ENCODE results near the gene SNAP91. TPM values are rescaled to one million over a fixed set of nuclear protein-coding genes. Genes with fewer than 3 reads are reported as not detected.
A peak's percentile ranks its signal among the peaks of the same experiment; 100 is the strongest.
"Not testable (repeated sequence)": the region's sequence is repeated elsewhere in the genome, so short reads cannot be mapped to it uniquely, and the experiment has no call there.

Gene SNAP91
- total RNA-seq, 8 experiments from 2014 or later: 0.52 to 52.8 (median 39.3) TPM; not detected in 1

DNA sequence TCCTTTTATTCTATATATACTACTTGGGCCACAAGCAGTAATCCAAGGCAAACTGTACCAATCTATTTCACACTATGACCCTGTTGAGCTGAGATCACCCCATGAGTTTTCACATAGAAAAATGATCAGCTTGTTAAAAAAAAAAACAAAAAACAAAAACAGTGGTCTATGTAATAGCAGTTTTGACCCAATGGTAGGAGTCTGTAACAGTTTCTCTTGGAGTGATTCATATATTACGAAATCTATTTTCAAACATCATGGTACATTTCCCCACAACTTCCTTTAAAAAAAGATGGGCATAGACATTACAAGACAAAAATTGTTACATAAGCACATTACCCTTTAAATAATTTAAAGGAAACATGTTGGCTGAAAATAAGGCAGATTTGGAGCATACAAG, 118.5 kb downstream of the SNAP91 start:
- ATAC-seq (replicated peaks in 6 of 8): no peak
- no peaks in the 10 kb centered on the region for H3K4me1 ChIP-seq (replicated peaks in 1 of 2)
- H3K4me3 ChIP-seq: no peak overlapping the region
- 0 to 89% (median 17%) methylated on average over 1 of the region's 1 CpG; no CpG with 5 or more reads in 3 of the 10 experiments for WGBS, 10 experiments
- in situ Hi-C loops (cut with MboI; ENCODE audit: low pct_unique_long_range_greater_than_20kb in 2 of 9, low sequenced_read_pairs in 9 of 9, unreplicated experiment in 9 of 9): no loop called here
- no peak overlapping the region for H3K27ac ChIP-seq

DNA sequence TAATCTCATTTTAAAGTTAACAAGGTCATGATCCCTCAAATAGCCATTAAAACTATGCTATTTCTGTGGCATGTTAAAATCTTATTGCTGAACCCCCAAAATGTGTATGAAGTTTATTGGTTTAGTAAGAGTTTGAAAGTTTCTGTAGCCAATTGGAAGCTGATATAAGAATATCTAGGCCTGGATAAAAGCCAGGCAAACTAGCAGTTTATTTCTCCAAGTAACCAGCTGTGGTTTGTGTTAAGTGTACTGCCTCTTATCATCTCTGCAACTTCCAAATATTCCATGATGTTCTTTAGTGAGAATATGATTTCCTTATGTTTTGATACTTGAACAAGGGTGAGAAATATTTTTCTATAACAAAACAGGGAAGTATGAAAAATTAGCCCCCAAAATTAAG, 119.8 kb downstream of the SNAP91 start:
- in situ Hi-C loops (cut with MboI; ENCODE audit: low pct_unique_long_range_greater_than_20kb in 2 of 9, low sequenced_read_pairs in 9 of 9, unreplicated experiment in 9 of 9): no loop called here
- no peak overlapping the region for H3K27ac ChIP-seq
- ATAC-seq (replicated peaks in 6 of 8): no peak
- no peaks in the 10 kb centered on the region for H3K4me1 ChIP-seq (replicated peaks in 1 of 2)
- no peak overlapping the region for H3K4me3 ChIP-seq

- Histone ChIP-seq H3K27ac (no peak overlapping the region), H3K4me1 (replicated peaks in 1 of 2) (no peaks in the 10 kb centered on the region), H3K4me3 (no peak overlapping the region)
- 60 to 100% (median 90%) methylated on average over 1 of the region's 1 CpG; no CpG with 5 or more reads in 1 of the 10 experiments for WGBS, 10 experiments
- in situ Hi-C loops (cut with MboI; ENCODE audit: low pct_unique_long_range_greater_than_20kb in 2 of 9, low sequenced_read_pairs in 9 of 9, unreplicated experiment in 9 of 9): no loop called here
- ATAC-seq (replicated peaks in 6 of 8): no peak
These were observed 130.8 kb downstream of the SNAP91 start for GRCh38 chr6:83578057-83578456.

- H3K4me3 ChIP-seq: no peak overlapping the region
- ATAC-seq (replicated peaks in 6 of 8): no peak
- in situ Hi-C loops (cut with MboI; ENCODE audit: low pct_unique_long_range_greater_than_20kb in 2 of 9, low sequenced_read_pairs in 9 of 9, unreplicated experiment in 9 of 9): no loop called here
- 37 to 95% (median 82%) methylated on average over 1 to 6 of the region's 6 CpGs; no CpG with 5 or more reads in 2 of the 10 experiments for WGBS, 10 experiments
- no peak overlapping the region for H3K27ac ChIP-seq
- no peaks in the 10 kb centered on the region for H3K4me1 ChIP-seq (replicated peaks in 1 of 2)
These were observed 134.1 kb downstream of the SNAP91 start for GRCh38 chr6:83574783-83575182.

DNA sequence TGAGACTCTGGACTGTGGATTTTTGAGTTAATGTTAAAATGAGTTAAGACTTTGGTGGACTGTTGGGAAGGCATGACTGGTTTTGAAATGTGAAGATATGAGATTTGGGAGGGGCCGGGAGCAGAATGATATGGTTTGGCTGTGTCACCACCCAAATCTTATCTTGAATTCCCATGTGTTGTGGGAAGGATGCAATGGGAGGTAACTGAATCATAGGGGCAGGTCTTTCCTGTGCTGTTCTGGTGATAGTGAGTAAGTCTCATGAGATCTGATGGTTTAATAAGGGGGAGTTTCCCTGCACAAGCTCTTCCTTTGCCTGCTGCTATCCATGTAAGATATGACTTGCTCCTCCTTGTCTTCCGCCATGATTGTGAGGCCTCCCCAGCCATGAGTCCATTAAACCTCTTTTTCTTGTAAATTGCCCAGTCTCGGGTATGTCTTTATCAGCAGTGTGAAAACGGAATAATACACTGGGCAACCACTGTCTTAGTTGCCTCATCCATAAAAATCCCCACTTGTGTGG, 137.2 kb downstream of the SNAP91 start:
- ATAC-seq (replicated peaks in 6 of 8); H3K27ac ChIP-seq; H3K4me1 ChIP-seq (replicated peaks in 1 of 2); in situ Hi-C loops (cut with MboI; ENCODE audit: low pct_unique_long_range_greater_than_20kb in 2 of 9, low sequenced_read_pairs in 9 of 9, unreplicated experiment in 9 of 9); H3K4me3 ChIP-seq: not testable (repeated sequence)
- 24 to 100% (median 71%) methylated on average over 2 to 3 of the region's 4 CpGs; no CpG with 5 or more reads in 2 of the 10 experiments for WGBS, 10 experiments

DNA sequence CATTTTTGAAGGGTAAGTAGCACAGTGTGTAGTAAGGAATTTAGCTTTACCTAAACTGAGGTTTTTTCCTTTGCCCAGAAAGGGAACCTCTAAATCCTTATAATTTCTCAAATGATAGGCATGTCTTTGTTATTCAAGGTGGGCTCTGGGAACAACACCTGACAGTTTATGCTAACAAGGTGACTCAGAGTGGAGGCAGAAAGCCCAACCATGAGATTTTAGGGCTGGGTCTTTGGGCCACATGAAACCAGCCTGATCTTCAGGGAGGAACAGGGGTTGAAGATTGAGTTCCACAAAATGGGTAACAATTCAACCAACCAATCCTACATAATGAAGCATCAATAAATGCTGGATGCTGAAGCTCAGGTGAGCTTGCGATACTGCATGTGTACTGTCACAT, 149.9 kb downstream of the SNAP91 start:
- 80 to 100% (median 90%) methylated on average over 1 of the region's 1 CpG; no CpG with 5 or more reads in 6 of the 10 experiments for WGBS, 10 experiments
- no peak overlapping the region for H3K4me3 ChIP-seq
- no peak overlapping the region for H3K27ac ChIP-seq
- no peak for ATAC-seq (replicated peaks in 6 of 8)
- no peaks in the 10 kb centered on the region for H3K4me1 ChIP-seq (replicated peaks in 1 of 2)
- in situ Hi-C loops (cut with MboI; ENCODE audit: low pct_unique_long_range_greater_than_20kb in 2 of 9, low sequenced_read_pairs in 9 of 9, unreplicated experiment in 9 of 9): no loop called here

- no peak for ATAC-seq (replicated peaks in 6 of 8)
- no peak overlapping the region for H3K27ac ChIP-seq
- no peak overlapping the region for H3K4me3 ChIP-seq
- in situ Hi-C loops (cut with MboI; ENCODE audit: low pct_unique_long_range_greater_than_20kb in 2 of 9, low sequenced_read_pairs in 9 of 9, unreplicated experiment in 9 of 9): no loop called here
- H3K4me1 ChIP-seq (replicated peaks in 1 of 2): no peaks in the 10 kb centered on the region
These were observed 152.0 kb downstream of the SNAP91 start for GRCh38 chr6:83556871-83557270.

DNA sequence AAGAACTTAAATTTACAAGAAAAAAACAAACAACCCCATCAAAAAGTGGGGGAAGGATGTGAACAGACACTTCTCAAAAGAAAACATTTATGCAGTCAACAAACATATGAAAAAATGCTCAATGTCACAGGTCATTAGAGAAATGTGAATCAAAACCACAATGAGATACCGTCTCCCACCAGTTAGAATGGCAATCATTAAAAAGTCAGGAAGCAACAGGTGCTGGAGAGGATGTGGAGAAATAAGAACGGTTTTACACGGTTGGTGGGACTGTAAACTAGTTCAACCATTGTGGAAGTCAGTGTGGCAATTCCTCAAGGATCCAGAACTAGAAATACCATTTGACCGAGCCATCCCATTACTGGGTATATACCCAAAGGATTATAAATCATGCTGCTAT, 157.2 kb downstream of the SNAP91 start:
- ATAC-seq (replicated peaks in 6 of 8); in situ Hi-C loops (cut with MboI; ENCODE audit: low pct_unique_long_range_greater_than_20kb in 2 of 9, low sequenced_read_pairs in 9 of 9, unreplicated experiment in 9 of 9): not testable (repeated sequence)
- WGBS, 10 experiments: 31 to 100% (median 100%) methylated on average over 1 to 4 of the region's 4 CpGs

DNA sequence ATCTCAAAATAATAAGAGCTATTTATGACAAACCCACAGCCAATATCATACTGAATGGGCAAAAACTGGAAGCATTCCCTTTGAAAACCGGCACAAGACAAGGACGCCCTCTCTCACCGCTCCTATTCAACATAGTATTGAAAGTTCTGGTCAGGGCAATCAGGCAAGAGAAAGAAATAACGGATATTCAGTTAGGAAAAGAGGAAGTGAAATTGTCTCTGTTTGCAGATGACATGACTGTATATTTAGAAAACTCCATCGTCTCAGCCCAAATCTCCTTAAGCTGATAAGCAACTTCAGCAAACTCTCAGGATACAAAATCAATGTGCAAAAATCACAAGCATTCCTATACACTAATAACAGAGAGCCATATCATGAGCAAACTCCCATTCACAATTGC, 158.4 kb downstream of the SNAP91 start:
- H3K4me3 ChIP-seq; H3K27ac ChIP-seq; ATAC-seq (replicated peaks in 6 of 8); in situ Hi-C loops (cut with MboI; ENCODE audit: low pct_unique_long_range_greater_than_20kb in 2 of 9, low sequenced_read_pairs in 9 of 9, unreplicated experiment in 9 of 9); H3K4me1 ChIP-seq (replicated peaks in 1 of 2): not testable (repeated sequence)
- 0 to 100% (median 71%) methylated on average over 1 to 2 of the region's 5 CpGs; no CpG with 5 or more reads in 4 of the 10 experiments for WGBS, 10 experiments

More for the DNA sequence above, 157.2 kb downstream of the SNAP91 start:
- H3K27ac ChIP-seq; H3K4me3 ChIP-seq; H3K4me1 ChIP-seq (replicated peaks in 1 of 2): not testable (repeated sequence)

GRCh38 chr6:83546636-83547035, 162.3 kb downstream of the SNAP91 start:
- H3K4me1 ChIP-seq (replicated peaks in 1 of 2): no peaks in the 10 kb centered on the region
- ATAC-seq (replicated peaks in 6 of 8): no peak
- WGBS, 10 experiments: 20 to 81% (median 68%) methylated on average over 1 to 5 of the region's 5 CpGs; no CpG with 5 or more reads in 6 of the 10 experiments
- no peak overlapping the region for H3K4me3 ChIP-seq
- H3K27ac ChIP-seq: no peak overlapping the region
- in situ Hi-C loops (cut with MboI; ENCODE audit: low pct_unique_long_range_greater_than_20kb in 2 of 9, low sequenced_read_pairs in 9 of 9, unreplicated experiment in 9 of 9): no loop called here

- H3K27ac ChIP-seq: no peak overlapping the region
- ATAC-seq (replicated peaks in 6 of 8): no peak
- 4 to 90% (median 49%) methylated on average over 2 to 4 of the region's 4 CpGs; no CpG with 5 or more reads in 2 of the 10 experiments for WGBS, 10 experiments
- H3K4me1 ChIP-seq (replicated peaks in 1 of 2): no peaks in the 10 kb centered on the region
- in situ Hi-C loops (cut with MboI; ENCODE audit: low pct_unique_long_range_greater_than_20kb in 2 of 9, low sequenced_read_pairs in 9 of 9, unreplicated experiment in 9 of 9): no loop called here
- H3K4me3 ChIP-seq: no peak overlapping the region
These were observed 169.2 kb downstream of the SNAP91 start for GRCh38 chr6:83539678-83540077.

- ATAC-seq (replicated peaks in 6 of 8): no peak
- 49 to 85% (median 71%) methylated on average over 3 to 4 of the region's 4 CpGs for WGBS, 10 experiments
- Histone ChIP-seq H3K27ac (no peak overlapping the region), H3K4me1 (replicated peaks in 1 of 2) (no peaks in the 10 kb centered on the region), H3K4me3 (no peak overlapping the region)
- in situ Hi-C loops (cut with MboI; ENCODE audit: low pct_unique_long_range_greater_than_20kb in 2 of 9, low sequenced_read_pairs in 9 of 9, unreplicated experiment in 9 of 9): no loop called here
These were observed 172.0 kb downstream of the SNAP91 start for GRCh38 chr6:83536647-83537589.

- H3K4me1 ChIP-seq (replicated peaks in 1 of 2): no peaks in the 10 kb centered on the region
- H3K27ac ChIP-seq: no peak overlapping the region
- peak in 3 of 8 experiments; percentile 60 to 67 (median 66) for ATAC-seq (replicated peaks in 6 of 8)
- H3K4me3 ChIP-seq: no peak overlapping the region
- 0 to 81% (median 56%) methylated on average over 1 to 5 of the region's 5 CpGs for whole genome bisulfite sequencing, 10 experiments
- in situ Hi-C loops (cut with MboI; ENCODE audit: low pct_unique_long_range_greater_than_20kb in 2 of 9, low sequenced_read_pairs in 9 of 9, unreplicated experiment in 9 of 9): no loop called here
These were observed 172.8 kb downstream of the SNAP91 start for GRCh38 chr6:83536034-83536646.

All from motor neuron (in vitro differentiated cells).